Neutrophil (primary cell): ENCODE measurements around the gene PSMG3.
"Not testable (repeated sequence)": the region's sequence is repeated elsewhere in the genome, so short reads cannot be mapped to it uniquely, and the experiment has no call there.

ENCODE experiments used
- H3K27ac ChIP-seq: fragments of 200-600 bp; sonication (generic); 2 replicates; pipeline ENCODE4 v1.5.1; 2016; ENCODE audit warnings: mild to moderate bottlenecking, moderate library complexity
- H3K27me3 ChIP-seq: fragments of 200-600 bp; sonication (generic); 2 replicates; pipeline ENCODE4 v1.6.0; 2016; ENCODE audit warnings: mild to moderate bottlenecking
- H3K36me3 ChIP-seq: fragments of 200-600 bp; sonication (generic); 2 replicates; pipeline ENCODE4 v1.5.1; 2017
- H3K4me1 ChIP-seq, 2 experiments: fragments of 200-600 bp in 1 of 2; sonication (generic) in 1 of 2; 1 replicate in 1 of 2; 2 replicates in 1 of 2; pipeline versions ENCODE4 v1.5.1 to v1.6.1; 2013 to 2016; ENCODE audit warnings: low read depth in 1 of 2, low read length in 1 of 2, mild to moderate bottlenecking in 1 of 2, moderate library complexity in 1 of 2; ENCODE audit not compliant: control insufficient read depth in 1 of 2, insufficient read depth in 1 of 2
- H3K4me3 ChIP-seq, 2 experiments: fragments of 200-600 bp in 1 of 2; sonication (generic) in 1 of 2; 1 replicate in 1 of 2; 2 replicates in 1 of 2; pipeline ENCODE4 v1.5.1; 2013 to 2016; ENCODE audit warnings: low read depth in 1 of 2, low read length in 1 of 2, mild to moderate bottlenecking in 1 of 2, moderate library complexity in 1 of 2
- H3K9me3 ChIP-seq: fragments of 200-600 bp; sonication (generic); 2 replicates; pipeline ENCODE4 v1.5.1; 2016
- TF ChIP-seq, protein P1 (sequence below): fragments of 200-600 bp; sonication (generic); IDR thresholded peaks from 2 replicates; pipeline ENCODE4 v1.5.1; 2016; ENCODE audit warnings: antibody characterized with exemption

PSMG3 gene

DNA sequence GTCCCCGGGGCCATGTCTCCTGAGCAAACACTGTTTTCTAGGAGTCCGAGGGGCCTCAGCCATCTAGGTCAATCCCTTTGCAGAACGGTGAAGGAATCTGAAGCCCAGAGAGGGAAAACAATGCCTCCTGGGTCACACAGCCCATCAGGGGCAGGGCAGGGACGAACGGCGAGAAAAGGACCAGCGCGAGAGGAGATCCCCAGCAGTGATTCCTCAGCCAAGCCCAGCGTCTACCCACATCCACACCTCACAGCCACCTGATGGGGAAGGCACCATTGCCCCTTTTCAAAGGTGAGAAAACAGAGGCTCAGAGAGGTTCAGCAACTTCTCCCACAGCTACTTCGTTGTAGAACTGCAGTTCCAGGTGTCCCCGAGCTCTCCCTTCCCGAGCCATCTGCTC is 17.9 kb upstream of the PSMG3 start:
- no peaks in the 10 kb centered on the region for H3K9me3 ChIP-seq
- H3K4me3 ChIP-seq: no peak overlapping the region
- H3K36me3 ChIP-seq: no peaks in the 10 kb centered on the region
- H3K27ac ChIP-seq: no peak overlapping the region
- no peaks in the 10 kb centered on the region for H3K4me1 ChIP-seq
- peaks cover 39% of the 10 kb centered on the region for H3K27me3 ChIP-seq
- TF ChIP-seq, protein P1, sequence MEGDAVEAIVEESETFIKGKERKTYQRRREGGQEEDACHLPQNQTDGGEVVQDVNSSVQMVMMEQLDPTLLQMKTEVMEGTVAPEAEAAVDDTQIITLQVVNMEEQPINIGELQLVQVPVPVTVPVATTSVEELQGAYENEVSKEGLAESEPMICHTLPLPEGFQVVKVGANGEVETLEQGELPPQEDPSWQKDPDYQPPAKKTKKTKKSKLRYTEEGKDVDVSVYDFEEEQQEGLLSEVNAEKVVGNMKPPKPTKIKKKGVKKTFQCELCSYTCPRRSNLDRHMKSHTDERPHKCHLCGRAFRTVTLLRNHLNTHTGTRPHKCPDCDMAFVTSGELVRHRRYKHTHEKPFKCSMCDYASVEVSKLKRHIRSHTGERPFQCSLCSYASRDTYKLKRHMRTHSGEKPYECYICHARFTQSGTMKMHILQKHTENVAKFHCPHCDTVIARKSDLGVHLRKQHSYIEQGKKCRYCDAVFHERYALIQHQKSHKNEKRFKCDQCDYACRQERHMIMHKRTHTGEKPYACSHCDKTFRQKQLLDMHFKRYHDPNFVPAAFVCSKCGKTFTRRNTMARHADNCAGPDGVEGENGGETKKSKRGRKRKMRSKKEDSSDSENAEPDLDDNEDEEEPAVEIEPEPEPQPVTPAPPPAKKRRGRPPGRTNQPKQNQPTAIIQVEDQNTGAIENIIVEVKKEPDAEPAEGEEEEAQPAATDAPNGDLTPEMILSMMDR: no peak

DNA sequence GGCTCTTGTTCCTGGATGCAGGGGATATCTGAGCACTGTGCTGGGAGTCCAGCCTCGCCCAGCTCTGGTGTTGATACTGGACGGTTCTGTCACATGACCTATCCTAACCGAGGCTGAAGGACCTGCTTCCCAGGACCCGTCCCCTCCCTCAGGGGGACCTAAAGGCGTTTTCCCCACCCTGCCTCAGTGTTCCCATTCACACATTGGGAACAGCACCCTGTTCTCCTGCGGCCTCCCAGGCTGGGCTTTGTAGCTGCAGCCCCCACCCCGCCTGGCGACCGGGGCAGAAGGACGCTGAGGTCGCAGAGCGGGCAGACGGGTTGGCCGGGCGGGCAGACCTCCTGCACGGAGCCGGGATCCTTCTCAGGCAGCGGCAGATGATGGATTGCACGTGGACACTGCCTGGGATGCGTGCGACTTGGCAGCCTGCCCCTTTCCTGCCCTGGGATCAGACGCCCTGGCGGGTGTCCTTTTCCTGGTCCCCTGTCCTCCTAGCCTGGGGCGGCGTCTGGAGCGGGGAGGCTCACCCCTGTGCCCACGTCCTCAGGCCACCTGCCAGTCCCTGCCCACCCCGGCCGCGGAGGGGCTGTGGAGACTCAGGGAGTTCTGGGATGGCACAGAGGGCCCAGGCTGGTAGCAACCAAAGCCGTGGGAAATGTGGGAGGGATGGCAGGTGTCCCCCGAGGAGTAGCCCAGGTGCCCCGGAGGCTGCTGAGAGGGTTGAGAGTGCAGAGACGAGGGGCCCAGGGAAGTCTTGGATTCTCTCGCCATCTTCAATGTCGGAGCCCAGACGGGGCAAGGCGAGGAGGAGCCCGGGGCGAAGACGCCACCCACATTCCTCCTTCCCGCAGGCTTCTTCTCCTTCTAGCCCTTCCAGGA is 17.2 kb upstream of the PSMG3 start:
- Histone ChIP-seq H3K4me1 (no peaks in the 10 kb centered on the region), H3K27ac (no peak overlapping the region), H3K36me3 (no peaks in the 10 kb centered on the region), H3K4me3 (no peak overlapping the region), H3K9me3 (no peaks in the 10 kb centered on the region), H3K27me3 (peaks cover 33% of the 10 kb centered on the region)
- TF ChIP-seq, protein P1: no peak

DNA sequence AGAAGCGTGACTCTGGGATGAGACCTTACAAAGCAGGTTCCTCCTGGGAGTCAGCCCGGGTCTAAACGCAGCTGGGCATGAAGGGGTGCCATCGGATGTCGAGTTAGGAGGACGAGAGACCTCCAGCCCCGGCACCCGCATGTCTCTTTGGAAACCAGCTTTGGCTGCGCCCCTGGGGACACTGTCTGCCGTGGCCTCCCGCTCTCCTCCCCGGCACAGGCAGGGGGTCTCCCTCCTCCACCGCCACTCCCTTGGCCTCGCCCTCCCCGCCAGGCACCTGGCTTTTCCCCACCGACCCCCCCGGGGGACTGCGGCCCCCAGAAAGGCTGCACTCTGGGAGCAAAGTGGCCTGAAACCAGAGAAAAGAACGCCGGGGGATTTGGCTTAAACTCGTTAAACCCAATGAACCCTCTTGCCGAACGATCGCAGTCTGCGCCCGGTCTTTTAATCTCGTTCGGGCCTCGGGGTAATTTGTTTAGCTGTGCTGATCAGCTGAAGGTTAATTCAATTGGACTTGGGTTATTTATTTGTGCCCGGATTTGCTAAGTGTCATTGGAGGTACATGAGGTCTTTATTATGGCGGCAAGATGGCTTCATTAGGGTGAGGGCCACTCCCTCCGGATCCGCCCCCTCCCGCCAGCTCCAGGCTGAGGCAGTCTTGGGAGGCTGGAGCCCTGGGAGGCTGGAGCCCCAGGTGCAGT is 16.4 kb upstream of the PSMG3 start:
- Histone ChIP-seq H3K9me3 (no peaks in the 10 kb centered on the region), H3K4me3 (no peak overlapping the region), H3K36me3 (no peaks in the 10 kb centered on the region), H3K27ac (no peak overlapping the region), H3K4me1 (no peaks in the 10 kb centered on the region), H3K27me3 (peaks cover 25% of the 10 kb centered on the region)
- TF ChIP-seq, protein P1: no peak

DNA sequence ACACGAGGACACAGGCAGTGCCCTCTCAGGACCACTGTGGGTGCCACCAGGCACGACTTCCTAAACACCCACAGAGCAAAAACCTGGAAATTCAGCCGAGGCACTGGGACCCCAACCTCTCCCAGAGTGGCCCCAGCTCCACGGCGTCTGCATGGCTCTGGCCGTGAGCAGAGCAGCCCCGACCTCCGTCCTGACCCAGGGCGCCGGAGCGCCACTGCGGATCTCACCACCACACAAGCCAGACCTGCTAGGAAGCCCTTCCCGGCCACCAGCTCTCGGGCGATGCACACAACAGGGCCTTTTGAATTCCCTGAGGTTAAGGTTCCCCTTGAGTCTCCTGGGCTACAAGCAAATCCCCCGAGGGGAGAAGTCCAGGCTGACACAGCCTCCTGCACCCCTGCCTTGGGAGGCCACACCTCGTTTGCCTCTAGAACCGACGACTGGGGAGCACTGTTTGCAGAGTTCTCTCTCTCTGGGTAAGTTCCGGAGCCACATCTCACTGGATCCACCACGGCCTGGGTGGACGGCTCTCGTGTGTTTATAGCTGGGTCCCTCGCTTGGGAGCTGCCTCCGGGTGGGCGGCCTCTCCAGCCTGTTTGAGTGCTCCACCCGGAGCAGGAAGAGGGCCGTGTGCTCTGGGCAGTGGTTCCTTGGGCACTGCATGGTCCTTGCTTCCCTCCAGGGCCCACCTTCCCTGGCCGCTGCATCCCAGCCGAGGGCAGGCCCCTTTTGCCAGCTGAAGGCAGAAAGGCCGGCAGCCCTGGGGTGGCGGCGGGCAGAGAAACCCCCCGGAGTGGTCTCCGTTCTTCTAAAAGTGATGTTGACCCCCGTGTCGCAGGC is 15.5 kb upstream of the PSMG3 start:
- Histone ChIP-seq H3K9me3 (no peaks in the 10 kb centered on the region), H3K27me3 (peaks cover 16% of the 10 kb centered on the region), H3K4me1 (no peaks in the 10 kb centered on the region), H3K4me3 (no peak overlapping the region), H3K27ac (no peak overlapping the region), H3K36me3 (no peaks in the 10 kb centered on the region)
- TF ChIP-seq, protein P1: no peak

DNA sequence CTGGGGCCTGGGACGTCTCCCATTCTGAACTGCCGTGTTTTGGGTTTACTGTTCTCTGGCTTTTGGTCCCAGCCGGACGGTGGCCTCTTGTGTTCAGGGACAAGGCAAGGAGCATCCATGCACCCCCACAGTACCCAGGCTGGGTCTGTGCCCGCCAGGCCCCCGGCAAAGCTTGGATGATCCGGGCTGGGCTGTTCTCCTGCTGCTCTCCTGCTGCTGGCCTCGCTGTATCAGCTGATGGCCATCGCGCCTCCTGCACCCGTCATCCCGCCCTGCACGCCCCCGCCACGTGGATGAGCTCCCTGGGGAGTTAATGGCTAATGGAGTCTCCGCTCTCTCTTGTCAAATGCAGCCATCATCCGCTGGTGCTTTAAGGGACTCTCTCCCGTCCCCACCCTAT is 14.9 kb upstream of the PSMG3 start:
- Histone ChIP-seq H3K9me3 (no peaks in the 10 kb centered on the region), H3K36me3 (no peaks in the 10 kb centered on the region)
- TF ChIP-seq, protein P1: no peak

DNA sequence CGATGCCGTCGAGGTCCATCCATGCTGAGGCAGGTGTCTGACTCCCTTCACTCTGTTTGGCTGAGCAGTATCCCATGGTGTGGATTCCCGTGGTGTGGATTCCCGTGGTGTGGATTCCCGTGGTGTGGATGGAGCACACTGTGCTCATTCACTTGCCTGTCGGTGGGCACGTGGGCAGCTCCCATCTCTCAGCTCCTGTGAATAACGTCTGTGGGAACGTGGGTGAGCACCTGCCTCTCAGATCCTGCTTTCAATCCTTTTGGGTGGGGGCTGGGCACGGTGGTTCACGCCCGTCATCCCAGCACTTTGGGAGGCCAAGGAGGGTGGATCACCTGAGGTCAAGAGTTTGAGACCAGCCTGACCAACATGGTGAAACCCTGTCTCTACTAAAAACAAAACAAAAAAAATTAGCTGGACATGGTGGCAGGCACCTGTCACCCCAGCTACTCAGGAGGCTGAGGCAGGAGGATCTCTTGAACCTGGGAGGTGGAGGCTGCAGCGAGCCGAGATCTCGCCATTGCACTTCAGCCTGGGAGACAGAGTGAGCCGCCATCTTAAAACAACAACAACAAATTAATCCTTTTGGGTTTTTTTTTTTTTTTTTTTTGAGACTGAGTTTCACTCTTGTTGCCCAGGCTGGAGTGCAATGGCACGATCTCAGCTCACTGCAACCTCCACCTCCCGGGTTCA is 13.6 kb upstream of the PSMG3 start:
- not testable (repeated sequence) for H3K27me3 ChIP-seq, H3K9me3 ChIP-seq, H3K27ac ChIP-seq, H3K4me1 ChIP-seq, H3K36me3 ChIP-seq, H3K4me3 ChIP-seq

More for the DNA sequence above, 14.9 kb upstream of the PSMG3 start:
- Histone ChIP-seq H3K27me3 (peaks cover 9% of the 10 kb centered on the region), H3K4me3 (no peak overlapping the region), H3K4me1 (no peaks in the 10 kb centered on the region), H3K27ac (no peak overlapping the region)
